SK-N-SH treated with all-trans-retinoic acid at 6 μM for 48 hours (cell line): ENCODE results near the gene BARX2.

ENCODE experiments used
- ATAC-seq: fragments of 200-7000 bp; cut with Tn5 transposase; 3 replicates; pipeline ENCODE4 v1.9.1; 2020; ENCODE audit warnings: mild to moderate bottlenecking, moderate library complexity
- ARNTL ChIP-seq: fragments of 450-650 bp; formaldehyde crosslinking; IDR thresholded peaks from 2 replicates; pipeline ENCODE4 v1.5.0; 2020; ENCODE audit warnings: low read depth, mild to moderate bottlenecking, moderate library complexity, borderline replicate concordance
- CREB5 ChIP-seq: fragments of 250-450 bp; sonication (Bioruptor Pico); IDR thresholded peaks from 2 replicates; pipeline ENCODE4 v1.5.1; 2020; ENCODE audit warnings: low read depth, mild to moderate bottlenecking, moderate library complexity
- CSDC2 ChIP-seq: fragments of 250-450 bp; sonication (Bioruptor Pico); IDR thresholded peaks from 2 replicates; pipeline ENCODE4 v1.5.0; 2020; ENCODE audit warnings: mild to moderate bottlenecking, moderate library complexity
- CSRNP3 ChIP-seq: fragments of 250-450 bp; sonication (Bioruptor Pico); IDR thresholded peaks from 2 replicates; pipeline ENCODE4 v1.5.1; 2021; ENCODE audit warnings: mild to moderate bottlenecking, moderate library complexity
- ESRRG ChIP-seq: fragments of 250-450 bp; sonication (Bioruptor Pico); IDR thresholded peaks from 2 replicates; pipeline ENCODE4 v1.6.1; 2021; ENCODE audit warnings: mild to moderate bottlenecking
- GLIS3 ChIP-seq: fragments of 250-450 bp; sonication (Bioruptor Pico); IDR thresholded peaks from 2 replicates; pipeline ENCODE4 v1.5.0; 2020; ENCODE audit warnings: mild to moderate bottlenecking, moderate library complexity
- ISL1 ChIP-seq: fragments of 250-450 bp; sonication (Bioruptor Pico); IDR thresholded peaks from 2 replicates; pipeline ENCODE4 v2.1.2; 2022; ENCODE audit warnings: mild to moderate bottlenecking, moderate library complexity
- OSR1 ChIP-seq: fragments of 250-450 bp; sonication (Bioruptor Pico); IDR thresholded peaks from 2 replicates; pipeline ENCODE4 v1.8.0; 2022; ENCODE audit warnings: moderate library complexity, mild to moderate bottlenecking, inconsistent platforms
- PATZ1 ChIP-seq: fragments of 250-450 bp; sonication (Bioruptor Pico); IDR thresholded peaks from 2 replicates; pipeline ENCODE4 v1.8.0; 2020; ENCODE audit warnings: mild to moderate bottlenecking, moderate library complexity, borderline replicate concordance
- POU6F1 ChIP-seq: fragments of 250-450 bp; sonication (Bioruptor Pico); IDR thresholded peaks from 2 replicates; pipeline ENCODE4 v1.8.0; 2021; ENCODE audit warnings: low read depth, mild to moderate bottlenecking, moderate library complexity, borderline replicate concordance
- SNAI2 ChIP-seq: fragments of 250-450 bp; sonication (Bioruptor Pico); IDR thresholded peaks from 2 replicates; pipeline ENCODE4 v1.5.0; 2020; ENCODE audit warnings: mild to moderate bottlenecking, moderate library complexity
- TCF4 ChIP-seq: fragments of 250-450 bp; sonication (Bioruptor Pico); IDR thresholded peaks from 2 replicates; pipeline ENCODE4 v1.8.0; 2021; ENCODE audit warnings: mild to moderate bottlenecking, moderate library complexity, borderline replicate concordance
- TOX ChIP-seq: fragments of 250-450 bp; sonication (Bioruptor Pico); IDR thresholded peaks from 2 replicates; pipeline ENCODE4 v1.8.0; 2021; ENCODE audit warnings: mild to moderate bottlenecking, moderate library complexity, borderline replicate concordance
- TSHZ2 ChIP-seq: fragments of 250-450 bp; sonication (Bioruptor Pico); IDR thresholded peaks from 2 replicates; pipeline ENCODE4 v1.5.0; 2020; ENCODE audit warnings: mild to moderate bottlenecking, moderate library complexity
- ZC3H10 ChIP-seq: fragments of 250-450 bp; sonication (Bioruptor Pico); IDR thresholded peaks from 2 replicates; pipeline ENCODE4 v1.5.1; 2021; ENCODE audit warnings: mild to moderate bottlenecking, moderate library complexity
- ZFP30 ChIP-seq: fragments of 450-650 bp; formaldehyde crosslinking; IDR thresholded peaks from 2 replicates; pipeline ENCODE4 v1.5.0; 2022; ENCODE audit warnings: mild to moderate bottlenecking, moderate library complexity
- ZNF70 ChIP-seq: fragments of 450-650 bp; formaldehyde crosslinking; IDR thresholded peaks from 2 replicates; pipeline ENCODE4 v1.5.0; 2020; ENCODE audit warnings: mild to moderate bottlenecking, moderate library complexity
- ZNF8 ChIP-seq: fragments of 450-650 bp; formaldehyde crosslinking; IDR thresholded peaks from 2 replicates; pipeline ENCODE4 v1.5.0; 2020; ENCODE audit warnings: mild to moderate bottlenecking, moderate library complexity

BARX2 gene

GRCh38 chr11:129402206-129403171 is 26.8 kb downstream of the BARX2 start:
- ATAC-seq = no peak
- no peak for TF ChIP-seq ARNTL
- no peak for TF ChIP-seq ZC3H10 (CRISPR knock-in tag)
- TF ChIP-seq CSDC2 (CRISPR knock-in tag) = no peak
- no peak for TF ChIP-seq PATZ1 (CRISPR knock-in tag)
- no peak for TF ChIP-seq SNAI2 (CRISPR knock-in tag)
- TF ChIP-seq ZFP30 (CRISPR knock-in tag) = no peak
- no peak for TF ChIP-seq OSR1 (CRISPR knock-in tag)
- no peak for TF ChIP-seq TOX
- no peak for TF ChIP-seq ESRRG
- TF ChIP-seq CSRNP3 = no peak
- TF ChIP-seq, all 23 proteins: peak for 0

GRCh38 chr11:129404731-129405130 is 29.1 kb downstream of the BARX2 start:
- no peak for ATAC-seq
- TF ChIP-seq OSR1 (CRISPR knock-in tag) (no peak), POU6F1 (CRISPR knock-in tag) (no peak), GLIS3 (CRISPR knock-in tag) (no peak), ZC3H10 (CRISPR knock-in tag) (no peak), TSHZ2 (CRISPR knock-in tag) (no peak), ZNF8 (CRISPR knock-in tag) (no peak), TOX (no peak), TCF4 (CRISPR knock-in tag) (no peak), ZNF70 (no peak), ZFP30 (CRISPR knock-in tag) (no peak), ISL1 (CRISPR knock-in tag) (no peak), PATZ1 (CRISPR knock-in tag) (no peak), CSRNP3 (no peak), CREB5 (no peak), ARNTL (no peak), ESRRG (no peak), CSDC2 (CRISPR knock-in tag) (no peak), SNAI2 (CRISPR knock-in tag) (no peak)
